HFF-Myc (cell line): ENCODE data around the gene CYTH3.

Experiments used
- DNase-seq: peaks from one replicate; pipeline ENCODE4 v3.0.0-alpha.2; 2011; ENCODE audit warnings: low read depth; ENCODE audit errors: extremely low read depth
- H3K4me3 ChIP-seq: replicated peaks from 2 replicates; pipeline ENCODE4 v1.5.1; 2011; ENCODE audit warnings: low read depth, mild to moderate bottlenecking, control low read depth, low read length
- TF ChIP-seq, protein P1 (sequence below): IDR thresholded peaks from 2 replicates; pipeline ENCODE4 v1.5.1; 2012; ENCODE audit warnings: mild to moderate bottlenecking, low read depth, low read length, control low read depth; ENCODE audit errors: missing control alignments

CYTH3 gene

DNA sequence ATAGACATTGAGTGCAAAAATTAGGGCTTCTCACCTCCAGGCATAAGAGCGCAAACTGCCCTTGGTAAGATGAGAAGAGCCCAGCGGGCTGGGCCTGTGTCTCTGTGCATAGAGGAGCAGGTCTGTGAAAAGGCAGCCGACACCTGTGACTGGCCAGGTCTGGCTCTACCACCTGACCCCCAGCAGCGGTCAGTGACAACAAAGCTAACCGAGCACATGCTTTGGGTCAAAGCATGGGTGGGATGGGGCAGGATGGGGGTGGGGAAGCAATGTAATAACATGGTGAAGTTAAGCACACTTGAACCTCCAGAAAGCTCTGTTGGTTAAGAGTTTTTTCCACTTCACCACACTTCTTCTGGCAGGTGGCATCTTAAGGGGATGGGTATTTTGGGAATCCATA, 29.3 kb downstream of the CYTH3 start:
- TF ChIP-seq, protein P1, sequence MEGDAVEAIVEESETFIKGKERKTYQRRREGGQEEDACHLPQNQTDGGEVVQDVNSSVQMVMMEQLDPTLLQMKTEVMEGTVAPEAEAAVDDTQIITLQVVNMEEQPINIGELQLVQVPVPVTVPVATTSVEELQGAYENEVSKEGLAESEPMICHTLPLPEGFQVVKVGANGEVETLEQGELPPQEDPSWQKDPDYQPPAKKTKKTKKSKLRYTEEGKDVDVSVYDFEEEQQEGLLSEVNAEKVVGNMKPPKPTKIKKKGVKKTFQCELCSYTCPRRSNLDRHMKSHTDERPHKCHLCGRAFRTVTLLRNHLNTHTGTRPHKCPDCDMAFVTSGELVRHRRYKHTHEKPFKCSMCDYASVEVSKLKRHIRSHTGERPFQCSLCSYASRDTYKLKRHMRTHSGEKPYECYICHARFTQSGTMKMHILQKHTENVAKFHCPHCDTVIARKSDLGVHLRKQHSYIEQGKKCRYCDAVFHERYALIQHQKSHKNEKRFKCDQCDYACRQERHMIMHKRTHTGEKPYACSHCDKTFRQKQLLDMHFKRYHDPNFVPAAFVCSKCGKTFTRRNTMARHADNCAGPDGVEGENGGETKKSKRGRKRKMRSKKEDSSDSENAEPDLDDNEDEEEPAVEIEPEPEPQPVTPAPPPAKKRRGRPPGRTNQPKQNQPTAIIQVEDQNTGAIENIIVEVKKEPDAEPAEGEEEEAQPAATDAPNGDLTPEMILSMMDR = no peak
- no peak for DNase-seq
- H3K4me3 ChIP-seq = no peak overlapping the region

DNA sequence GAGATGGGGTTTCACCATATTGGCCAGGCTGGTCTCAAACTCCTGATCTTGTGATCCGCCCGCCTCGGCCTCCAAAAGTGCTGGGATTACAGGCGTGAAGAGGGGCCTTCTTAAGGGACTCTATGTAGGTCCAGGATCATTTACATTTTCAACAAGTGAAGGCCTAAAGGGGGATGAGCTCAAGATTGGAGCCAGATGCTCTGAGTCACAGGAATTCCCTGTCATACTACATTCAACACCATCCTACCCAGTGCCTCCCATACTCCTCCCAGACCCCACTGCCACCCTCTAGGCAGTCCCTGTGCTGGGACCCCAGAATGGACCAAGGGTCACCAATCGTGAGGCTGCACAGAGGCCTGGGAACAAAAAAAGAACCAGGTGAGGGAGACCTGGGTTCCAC, 29.9 kb downstream of the CYTH3 start:
- DNase-seq = no peak
- no peak overlapping the region for H3K4me3 ChIP-seq
- TF ChIP-seq, protein P1 = no peak

DNA sequence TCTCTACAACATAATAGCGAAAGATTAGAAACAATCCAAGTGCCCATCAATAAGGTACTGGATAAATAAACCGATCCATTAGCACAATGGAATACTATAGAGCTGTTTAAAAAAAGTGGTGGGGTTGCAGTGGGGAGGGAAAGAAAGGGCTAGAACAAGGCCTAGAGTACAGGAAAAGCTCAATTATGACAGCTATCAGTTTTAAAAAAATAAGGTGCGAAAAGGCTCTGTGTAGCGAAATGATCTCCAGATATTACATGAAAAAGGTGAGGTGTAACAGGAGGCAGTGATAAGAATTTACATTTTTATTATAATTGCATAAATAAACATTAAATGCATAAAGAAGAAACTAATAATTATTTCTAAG, 30.8 kb downstream of the CYTH3 start:
- TF ChIP-seq, protein P1 = no peak
- no peak overlapping the region for H3K4me3 ChIP-seq
- DNase-seq = no peak

DNA sequence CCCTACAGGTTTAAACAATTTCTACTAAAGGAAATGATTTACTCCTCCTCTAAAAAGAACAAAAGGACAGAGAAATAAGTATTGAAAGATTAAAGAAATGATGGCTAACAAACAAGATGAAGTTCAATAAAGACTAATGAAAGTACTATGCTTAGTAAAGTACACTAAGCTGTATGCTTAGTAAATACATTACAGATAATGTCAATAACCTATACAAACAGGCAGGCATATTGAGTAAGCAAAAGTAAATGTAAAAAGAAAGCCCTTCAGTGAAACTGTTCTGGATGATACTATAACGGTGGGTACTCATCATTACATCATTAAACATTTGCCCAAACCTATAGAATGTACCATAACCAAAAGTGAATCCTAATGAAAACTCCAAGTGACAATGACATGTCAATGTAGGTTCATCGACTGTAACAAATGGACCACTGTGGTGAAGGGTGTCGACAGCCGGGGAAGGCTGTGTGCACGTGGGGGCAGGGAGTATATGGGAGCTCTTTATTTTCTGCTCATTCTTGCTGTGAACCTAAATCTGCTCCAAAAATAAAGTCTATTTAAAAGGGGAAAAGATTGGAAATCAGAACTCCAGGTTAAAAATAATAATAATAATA, 34.0 kb downstream of the CYTH3 start:
- DNase-seq = no peak
- no peak overlapping the region for H3K4me3 ChIP-seq
- TF ChIP-seq, protein P1 = no peak

DNA sequence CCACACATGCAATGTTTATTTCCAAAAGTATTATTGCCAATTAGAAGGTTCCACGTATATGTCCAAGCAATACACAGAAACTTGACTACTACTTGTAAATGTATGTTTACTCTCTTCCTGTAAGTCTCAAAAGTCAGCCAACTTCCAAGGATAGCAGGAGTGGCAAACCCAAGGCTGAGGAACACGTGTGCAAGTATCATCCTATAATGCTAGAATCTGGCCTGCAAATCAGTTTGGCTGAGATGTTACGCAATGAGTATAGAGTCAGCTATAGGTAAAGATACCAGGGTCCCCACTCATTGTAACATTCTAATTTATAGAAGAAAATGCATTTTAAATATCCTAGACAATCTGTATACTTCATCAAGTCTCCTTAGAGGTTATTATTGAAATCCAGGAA, 34.7 kb downstream of the CYTH3 start:
- no peak overlapping the region for H3K4me3 ChIP-seq
- TF ChIP-seq, protein P1 = no peak
- no peak for DNase-seq

DNA sequence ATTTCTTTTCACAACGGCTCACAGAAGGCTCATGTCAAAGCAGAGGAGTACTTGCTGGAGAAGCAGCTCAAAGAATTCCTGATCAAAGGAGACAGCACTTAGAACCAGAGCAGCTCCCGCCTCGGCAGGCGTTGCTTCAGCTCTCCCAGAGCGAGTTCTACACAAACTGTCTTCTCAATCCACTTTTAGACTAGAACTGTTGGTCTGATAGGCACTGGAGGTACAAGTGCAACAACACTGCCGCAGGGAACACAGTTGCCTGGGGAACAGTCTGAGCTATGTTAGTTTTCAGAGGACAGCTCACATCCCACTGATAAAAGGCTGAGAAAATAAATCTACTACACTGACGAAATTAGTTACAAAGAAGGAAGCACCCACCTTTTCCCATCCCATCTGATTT, 35.4 kb downstream of the CYTH3 start:
- TF ChIP-seq, protein P1 = no peak
- H3K4me3 ChIP-seq = no peak overlapping the region
- no peak for DNase-seq
